ENCODE data around the gene LMO7.
"Not testable (repeated sequence)": the region's sequence is repeated elsewhere in the genome, so short reads cannot be mapped to it uniquely, and the experiment has no call there.

LMO7 gene

GRCh38 chr13:75693227-75693626, 57.1 kb downstream of the LMO7 start:
- ChIA-PET CTCF (interaction anchor here (1.0 to 8.0 kb wide), 5 partner anchors 7 to 146 kb away, joined by 3 to 106 read pairs (median 3); no protein-coding TSS in a partner anchor), POLR2A (no interaction called here)
- DNase-seq (ENCODE audit: low read depth, low spot score), result no peak
- no peak overlapping the region for H3K4me3 ChIP-seq (ENCODE audit: low read depth, low read length)
- no peak for TF ChIP-seq CTCF (IDR thresholded peaks at IDR 0.05; ENCODE audit: insufficient read depth, low read length, missing control alignments)

GRCh38 chr13:75694722-75695121, 58.6 kb downstream of the LMO7 start:
- no peak for DNase-seq (ENCODE audit: low read depth, low spot score)
- TF ChIP-seq CTCF (IDR thresholded peaks at IDR 0.05; ENCODE audit: insufficient read depth, low read length, missing control alignments), result no peak
- H3K4me3 ChIP-seq (ENCODE audit: low read depth, low read length), result no peak overlapping the region
- CTCF ChIA-PET, result interaction anchor here (0.6 to 8.0 kb wide), 24 partner anchors 9 to 779 kb away, joined by 3 to 106 read pairs (median 9); partner anchors contain the start of gene COMMD6
- POLR2A ChIA-PET, result interaction anchor here (0.6 kb wide), 1 partner anchor 26 kb away, joined by 3 read pairs; no protein-coding TSS in a partner anchor

- CTCF ChIA-PET, result interaction anchor here (0.6 to 8.0 kb wide), 58 partner anchors 10 to 779 kb away, joined by 3 to 106 read pairs (median 5); partner anchors contain the start of gene COMMD6
- TF ChIP-seq CTCF (IDR thresholded peaks at IDR 0.05; ENCODE audit: insufficient read depth, low read length, missing control alignments), result peak; percentile 82
- POLR2A ChIA-PET; DNase-seq (ENCODE audit: low read depth, low spot score); H3K4me3 ChIP-seq (ENCODE audit: low read depth, low read length): not testable (repeated sequence)
Measured at GRCh38 chr13:75695908-75696307, 59.8 kb downstream of the LMO7 start.

GRCh38 chr13:75699062-75699461, 62.9 kb downstream of the LMO7 start:
- CTCF ChIA-PET, result interaction anchor here (0.7 to 8.0 kb wide), 2 partner anchors 13 to 856 kb away, joined by 3 to 106 read pairs; no protein-coding TSS in a partner anchor
- no peak overlapping the region for H3K4me3 ChIP-seq (ENCODE audit: low read depth, low read length)
- POLR2A ChIA-PET, result no interaction called here
- TF ChIP-seq CTCF (IDR thresholded peaks at IDR 0.05; ENCODE audit: insufficient read depth, low read length, missing control alignments), result no peak
- DNase-seq (ENCODE audit: low read depth, low spot score), result no peak

GRCh38 chr13:75699717-75700116, 63.6 kb downstream of the LMO7 start:
- H3K4me3 ChIP-seq (ENCODE audit: low read depth, low read length); DNase-seq (ENCODE audit: low read depth, low spot score); POLR2A ChIA-PET: not testable (repeated sequence)
- CTCF ChIA-PET, result interaction anchor here (0.7 to 8.0 kb wide), 2 partner anchors 14 to 856 kb away, joined by 3 to 106 read pairs; no protein-coding TSS in a partner anchor

GRCh38 chr13:75700552-75700951, 64.4 kb downstream of the LMO7 start:
- TF ChIP-seq CTCF (IDR thresholded peaks at IDR 0.05; ENCODE audit: insufficient read depth, low read length, missing control alignments), result no peak
- DNase-seq (ENCODE audit: low read depth, low spot score), result no peak
- no peak overlapping the region for H3K4me3 ChIP-seq (ENCODE audit: low read depth, low read length)
- POLR2A ChIA-PET, result no interaction called here
- CTCF ChIA-PET, result interaction anchor here (8.0 kb wide), 1 partner anchor 14 kb away, joined by 106 read pairs; no protein-coding TSS in a partner anchor

GRCh38 chr13:75702476-75702875, 66.3 kb downstream of the LMO7 start:
- CTCF ChIA-PET, result interaction anchor here (1.0 to 5.7 kb wide), 4 partner anchors 8 to 17 kb away, joined by 3 to 94 read pairs (median 8); no protein-coding TSS in a partner anchor

More at GRCh38 chr13:75702476-75702875, 66.3 kb downstream of the LMO7 start:
- POLR2A ChIA-PET, result no interaction called here
- no peak for TF ChIP-seq CTCF (IDR thresholded peaks at IDR 0.05; ENCODE audit: insufficient read depth, low read length, missing control alignments)
- H3K4me3 ChIP-seq (ENCODE audit: low read depth, low read length), result no peak overlapping the region
- no peak for DNase-seq (ENCODE audit: low read depth, low spot score)

Data from AG04449 (cell line).